ENCODE data around the gene NSD1.

GRCh38 chr5:177089825-177090641 lies 43.5 kb upstream of the NSD1 start:
- TF ChIP-seq, protein P1, sequence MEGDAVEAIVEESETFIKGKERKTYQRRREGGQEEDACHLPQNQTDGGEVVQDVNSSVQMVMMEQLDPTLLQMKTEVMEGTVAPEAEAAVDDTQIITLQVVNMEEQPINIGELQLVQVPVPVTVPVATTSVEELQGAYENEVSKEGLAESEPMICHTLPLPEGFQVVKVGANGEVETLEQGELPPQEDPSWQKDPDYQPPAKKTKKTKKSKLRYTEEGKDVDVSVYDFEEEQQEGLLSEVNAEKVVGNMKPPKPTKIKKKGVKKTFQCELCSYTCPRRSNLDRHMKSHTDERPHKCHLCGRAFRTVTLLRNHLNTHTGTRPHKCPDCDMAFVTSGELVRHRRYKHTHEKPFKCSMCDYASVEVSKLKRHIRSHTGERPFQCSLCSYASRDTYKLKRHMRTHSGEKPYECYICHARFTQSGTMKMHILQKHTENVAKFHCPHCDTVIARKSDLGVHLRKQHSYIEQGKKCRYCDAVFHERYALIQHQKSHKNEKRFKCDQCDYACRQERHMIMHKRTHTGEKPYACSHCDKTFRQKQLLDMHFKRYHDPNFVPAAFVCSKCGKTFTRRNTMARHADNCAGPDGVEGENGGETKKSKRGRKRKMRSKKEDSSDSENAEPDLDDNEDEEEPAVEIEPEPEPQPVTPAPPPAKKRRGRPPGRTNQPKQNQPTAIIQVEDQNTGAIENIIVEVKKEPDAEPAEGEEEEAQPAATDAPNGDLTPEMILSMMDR (conservative IDR thresholded peaks at IDR 0.05), result no peak
- no peak for TF ChIP-seq EZH2 (IDR thresholded peaks at IDR 0.05; ENCODE audit: low read depth)
